Frontal cortex (tissue), 4 donors: Measurements from ENCODE around the gene NFKBIZ. TPM values are rescaled to one million over a fixed set of nuclear protein-coding genes. Genes with fewer than 3 reads are reported as not detected.
A peak's percentile ranks its signal among the peaks of the same experiment; 100 is the strongest.
"Not testable (repeated sequence)": the region's sequence is repeated elsewhere in the genome, so short reads cannot be mapped to it uniquely, and the experiment has no call there.

Experiments used
- DNase-seq, 2 donors: peaks; one replicate each; pipeline ENCODE4 v3.0.0; 2012; ENCODE audit warnings: low spot score in 2 of 2
- FAIRE-seq: peaks from 2 replicates; lab custom pipeline; 2012; peaks lifted over from hg19 to GRCh38; lab: Jason Lieb, UNC
- total RNA-seq: library from RNA; depleted of rRNA; stranded (reverse); fragments of >200 nt; gene quantifications from one replicate; pipeline ENCODE4 v1.2.3, GENCODE V29; 2014
- donor health status: control.
- donor health status: control.
- donor health status: control.

Gene NFKBIZ
- total RNA-seq, 1 donor from 2014 or later: 2.4 TPM

GRCh38 chr3:101848326-101848725, 988 bp upstream of the NFKBIZ start:
- FAIRE-seq: no peak
- DNase-seq: no peak

- FAIRE-seq: no peak
- peak; percentile 37 to 55 for DNase-seq
Measured at GRCh38 chr3:101849714-101850245, 466 bp downstream of the NFKBIZ start.

- FAIRE-seq: no peak
Measured at GRCh38 chr3:101850246-101851051, 1.1 kb downstream of the NFKBIZ start.

GRCh38 chr3:101851072-101851770, 1.9 kb downstream of the NFKBIZ start:
- no peak for FAIRE-seq

More at GRCh38 chr3:101850246-101851051, 1.1 kb downstream of the NFKBIZ start:
- no peak for DNase-seq

GRCh38 chr3:101851850-101852714, 2.8 kb downstream of the NFKBIZ start:
- FAIRE-seq (no peak), DNase-seq (no peak)

More at GRCh38 chr3:101851072-101851770, 1.9 kb downstream of the NFKBIZ start:
- DNase-seq: no peak

GRCh38 chr3:101852983-101853840, 3.9 kb downstream of the NFKBIZ start:
- no peak for DNase-seq
- no peak for FAIRE-seq

GRCh38 chr3:101853982-101854381, 4.7 kb downstream of the NFKBIZ start:
- no peak for FAIRE-seq
- no peak for DNase-seq

GRCh38 chr3:101854608-101855304, 5.4 kb downstream of the NFKBIZ start:
- FAIRE-seq (no peak), DNase-seq (no peak)

GRCh38 chr3:101857301-101857741, 8.0 kb downstream of the NFKBIZ start:
- DNase-seq (no peak), FAIRE-seq (no peak)

GRCh38 chr3:101858464-101859030, 9.2 kb downstream of the NFKBIZ start:
- FAIRE-seq (no peak), DNase-seq (no peak)

- FAIRE-seq: no peak
- DNase-seq: no peak
Measured at GRCh38 chr3:101859882-101860448, 10.7 kb downstream of the NFKBIZ start.

- no peak for FAIRE-seq
- DNase-seq: no peak
Measured at GRCh38 chr3:101861212-101861788, 12.0 kb downstream of the NFKBIZ start.

GRCh38 chr3:101861789-101862415, 12.6 kb downstream of the NFKBIZ start:
- FAIRE-seq (no peak), DNase-seq (no peak)

GRCh38 chr3:101862416-101863165, 13.3 kb downstream of the NFKBIZ start:
- DNase-seq (no peak), FAIRE-seq (no peak)

GRCh38 chr3:101864926-101865325, 15.6 kb downstream of the NFKBIZ start:
- FAIRE-seq, DNase-seq: not testable (repeated sequence)
